HepG2 (cell line): ENCODE results near the gene ASB16. TPM values are rescaled to one million over a fixed set of nuclear protein-coding genes. Genes with fewer than 3 reads are reported as not detected.

Experiments
- DRAP1 ChIP-seq: IDR thresholded peaks from 2 replicates; pipeline ENCODE4 v1.6.1; 2016; ENCODE audit warnings: missing genetic modification reagents, missing compliant biosample characterization
- EP300 ChIP-seq, 3 experiments: sonication (generic) in 1 of 3; formaldehyde crosslinking in 1 of 3; IDR thresholded peaks; 2 replicates each; pipeline versions ENCODE4 v1.5.1 to v1.6.1; 2011 to 2020; ENCODE audit warnings: low read depth in 2 of 3, low read length in 2 of 3, borderline replicate concordance in 1 of 3, improper control_type of control experiment in 1 of 3, mild to moderate bottlenecking in 1 of 3, missing genetic modification reagents in 1 of 3, moderate library complexity in 1 of 3
- FOXO1 ChIP-seq: sonication (generic); formaldehyde crosslinking; IDR thresholded peaks from 2 replicates; pipeline ENCODE4 v1.4.0; 2020; ENCODE audit warnings: missing genetic modification reagents
- GLI4 ChIP-seq: sonication (generic); formaldehyde crosslinking; IDR thresholded peaks from 2 replicates; pipeline ENCODE4 v1.5.1; 2020; ENCODE audit warnings: missing genetic modification reagents, mild to moderate bottlenecking, moderate library complexity, borderline replicate concordance
- HOXA3 ChIP-seq: sonication (generic); formaldehyde crosslinking; IDR thresholded peaks from 2 replicates; pipeline ENCODE4 v1.5.0; 2020; ENCODE audit warnings: missing genetic modification reagents
- JUND ChIP-seq: sonication (generic); formaldehyde crosslinking; IDR thresholded peaks from 2 replicates; pipeline ENCODE4 v1.8.0; 2022; ENCODE audit warnings: mild to moderate bottlenecking, missing genetic modification reagents
- KAT2B ChIP-seq: fragments of 150-350 bp; IDR thresholded peaks from 2 replicates; pipeline ENCODE4 v1.6.1; 2014; ENCODE audit warnings: low read depth, low read length, borderline replicate concordance
- MED8 ChIP-seq: sonication (generic); formaldehyde crosslinking; IDR thresholded peaks from 2 replicates; pipeline ENCODE4 v1.8.1; 2023; ENCODE audit warnings: mild to moderate bottlenecking, missing genetic modification reagents; ENCODE audit not compliant: insufficient replicate concordance
- NKX3-1 ChIP-seq: sonication (generic); formaldehyde crosslinking; IDR thresholded peaks from 2 replicates; pipeline ENCODE4 v1.5.0; 2020; ENCODE audit warnings: missing genetic modification reagents
- NPAS2 ChIP-seq: sonication (generic); formaldehyde crosslinking; IDR thresholded peaks from 2 replicates; pipeline ENCODE4 v1.8.0; 2022; ENCODE audit warnings: mild to moderate bottlenecking, missing genetic modification reagents, borderline replicate concordance
- PAF1 ChIP-seq: IDR thresholded peaks from 2 replicates; pipeline ENCODE4 v1.6.1; 2016; ENCODE audit warnings: missing genetic modification reagents, missing compliant biosample characterization
- PTBP1 ChIP-seq: fragments of 200-400 bp; formaldehyde crosslinking; IDR thresholded peaks from 2 replicates; pipeline ENCODE4 v1.6.1; 2018; ENCODE audit warnings: low read length, low read depth; ENCODE audit not compliant: poor library complexity, severe bottlenecking
- U2AF1 ChIP-seq: fragments of 200-400 bp; formaldehyde crosslinking; optimal IDR thresholded peaks from 2 replicates; pipeline ENCODE3; 2017; ENCODE audit warnings: mild to moderate bottlenecking, low read depth, low read length
- ZBTB42 ChIP-seq: sonication (generic); formaldehyde crosslinking; IDR thresholded peaks from 2 replicates; pipeline ENCODE4 v1.5.0; 2020; ENCODE audit warnings: mild to moderate bottlenecking, missing genetic modification reagents
- ZC3H13 ChIP-seq: sonication (generic); formaldehyde crosslinking; IDR thresholded peaks from 2 replicates; pipeline ENCODE4 v1.8.1; 2023; ENCODE audit warnings: mild to moderate bottlenecking, missing genetic modification reagents, moderate library complexity
- ZNF34 ChIP-seq: sonication (generic); formaldehyde crosslinking; IDR thresholded peaks from 2 replicates; pipeline ENCODE4 v1.4.0; 2020; ENCODE audit warnings: mild to moderate bottlenecking, missing genetic modification reagents, borderline replicate concordance
- ZNF383 ChIP-seq: sonication (generic); formaldehyde crosslinking; IDR thresholded peaks from 2 replicates; pipeline ENCODE4 v1.4.0; 2020; ENCODE audit warnings: missing genetic modification reagents, mild to moderate bottlenecking, borderline replicate concordance
- ZNF451 ChIP-seq: sonication (generic); formaldehyde crosslinking; IDR thresholded peaks from 2 replicates; pipeline ENCODE4 v1.5.0; 2020; ENCODE audit warnings: mild to moderate bottlenecking, missing genetic modification reagents
- ZNF546 ChIP-seq: sonication (generic); formaldehyde crosslinking; conservative IDR thresholded peaks from 2 replicates; pipeline ENCODE4 v1.8.1; 2023; ENCODE audit warnings: mild to moderate bottlenecking, missing genetic modification reagents
- ZNF790 ChIP-seq: sonication (generic); formaldehyde crosslinking; IDR thresholded peaks from 2 replicates; pipeline ENCODE4 v1.8.0; 2022; ENCODE audit warnings: missing genetic modification reagents, mild to moderate bottlenecking, borderline replicate concordance
- polyA plus RNA-seq, 8 experiments: library from polyadenylated mRNA; depleted of rRNA in 3 of 8; stranded (reverse) in 7 of 8; unstranded in 1 of 8; fragments of >200 nt; fragmentation: Illumina TruSeq in 4 of 8; extraction: Trizol in 4 of 8; gene quantifications; 2 replicates each; pipeline versions ENCODE4 v1.2.1 to v1.2.3, GENCODE V29; 2011 to 2016; ENCODE audit warnings: low read depth in 4 of 8, missing spikeins in 1 of 8, mixed read lengths in 1 of 8; ENCODE audit not compliant: insufficient read depth in 1 of 8
- total RNA-seq, 5 experiments: library from RNA; depleted of rRNA; stranded (reverse); fragments of >200 nt; fragmentation: Illumina TruSeq; extraction: Trizol; gene quantifications; 2 replicates each; pipeline ENCODE4 v1.2.3, GENCODE V29; 2016; ENCODE audit warnings: low read depth in 1 of 5
- TF ChIP-seq, protein P1 (sequence below): sonication (generic); formaldehyde crosslinking; IDR thresholded peaks from 2 replicates; pipeline ENCODE4 v1.4.0; 2020; ENCODE audit warnings: missing genetic modification reagents
- TF ChIP-seq, protein P2 (sequence below): sonication (generic); formaldehyde crosslinking; IDR thresholded peaks from 2 replicates; pipeline ENCODE4 v1.4.0; 2020; ENCODE audit warnings: missing genetic modification reagents, borderline replicate concordance
- TF ChIP-seq, protein P3 (sequence below): sonication (generic); formaldehyde crosslinking; IDR thresholded peaks from 2 replicates; pipeline ENCODE4 v1.4.0; 2020; ENCODE audit warnings: missing genetic modification reagents

The ASB16 gene
- total and polyA plus RNA-seq, 2 of the 13 experiments (the other 11 are each of a cell fraction or from before 2014, with no cell fraction given): 0.07 TPM; not detected in 1

DNA sequence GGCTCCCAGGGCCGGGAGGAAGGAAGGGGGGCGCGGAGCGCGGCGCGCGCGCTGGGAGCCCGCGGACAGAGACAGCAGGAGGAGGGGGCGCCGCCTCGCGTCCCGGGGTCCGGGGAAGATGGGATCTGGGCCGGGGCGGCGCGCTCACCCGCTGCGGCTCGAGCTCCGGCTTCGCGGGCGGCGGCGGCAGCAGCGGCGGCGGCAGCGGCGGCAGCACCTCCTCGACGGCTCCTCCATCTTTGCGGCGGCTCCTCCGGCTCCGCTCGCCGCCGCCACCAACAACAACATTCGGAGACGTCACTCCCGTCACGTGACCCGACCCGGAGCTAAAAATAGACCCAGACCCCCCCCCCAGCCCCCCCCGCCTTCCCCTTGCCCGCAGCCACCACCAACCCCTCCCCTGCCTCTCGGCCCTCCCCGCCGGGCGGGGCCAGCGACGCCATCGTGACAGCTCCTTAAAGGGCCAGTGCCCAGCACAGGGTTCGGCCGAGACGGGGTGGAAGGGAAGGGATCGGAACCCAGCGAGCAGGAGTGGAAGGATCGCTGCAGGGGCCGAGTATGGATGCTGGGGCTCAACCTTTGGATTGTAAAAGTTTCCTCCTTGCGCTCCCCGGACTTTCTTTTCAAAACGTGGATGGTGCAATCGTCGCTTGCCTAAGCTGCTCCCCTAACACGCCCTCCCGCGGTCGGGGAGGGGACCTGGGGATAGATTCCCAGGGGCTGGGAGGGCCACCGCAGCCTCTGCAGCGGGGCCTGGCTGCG, 47.0 kb upstream of the ASB16 start, which contains the start of gene HDAC5 (continued):
- no peak for TF ChIP-seq GLI4 (CRISPR knock-in tag)
- TF ChIP-seq KAT2B: no peak
- TF ChIP-seq NPAS2 (CRISPR knock-in tag): no peak
- TF ChIP-seq EP300 (IDR thresholded peaks at IDR 0.05; ENCODE audit: low read depth in 2 of 2, low read length in 2 of 2): peak; percentile 32 to 51; a peak in 2 of 4 replicates
- TF ChIP-seq EP300 (CRISPR knock-in tag; IDR thresholded peaks at IDR 0.05; ENCODE audit: borderline replicate concordance): peak; percentile 30; the same call in 1 of the 2 replicates
- TF ChIP-seq ZNF790 (CRISPR knock-in tag): peak; percentile 82; the same call in 1 of the 2 replicates
- TF ChIP-seq, protein P1, sequence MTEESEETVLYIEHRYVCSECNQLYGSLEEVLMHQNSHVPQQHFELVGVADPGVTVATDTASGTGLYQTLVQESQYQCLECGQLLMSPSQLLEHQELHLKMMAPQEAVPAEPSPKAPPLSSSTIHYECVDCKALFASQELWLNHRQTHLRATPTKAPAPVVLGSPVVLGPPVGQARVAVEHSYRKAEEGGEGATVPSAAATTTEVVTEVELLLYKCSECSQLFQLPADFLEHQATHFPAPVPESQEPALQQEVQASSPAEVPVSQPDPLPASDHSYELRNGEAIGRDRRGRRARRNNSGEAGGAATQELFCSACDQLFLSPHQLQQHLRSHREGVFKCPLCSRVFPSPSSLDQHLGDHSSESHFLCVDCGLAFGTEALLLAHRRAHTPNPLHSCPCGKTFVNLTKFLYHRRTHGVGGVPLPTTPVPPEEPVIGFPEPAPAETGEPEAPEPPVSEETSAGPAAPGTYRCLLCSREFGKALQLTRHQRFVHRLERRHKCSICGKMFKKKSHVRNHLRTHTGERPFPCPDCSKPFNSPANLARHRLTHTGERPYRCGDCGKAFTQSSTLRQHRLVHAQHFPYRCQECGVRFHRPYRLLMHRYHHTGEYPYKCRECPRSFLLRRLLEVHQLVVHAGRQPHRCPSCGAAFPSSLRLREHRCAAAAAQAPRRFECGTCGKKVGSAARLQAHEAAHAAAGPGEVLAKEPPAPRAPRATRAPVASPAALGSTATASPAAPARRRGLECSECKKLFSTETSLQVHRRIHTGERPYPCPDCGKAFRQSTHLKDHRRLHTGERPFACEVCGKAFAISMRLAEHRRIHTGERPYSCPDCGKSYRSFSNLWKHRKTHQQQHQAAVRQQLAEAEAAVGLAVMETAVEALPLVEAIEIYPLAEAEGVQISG (CRISPR knock-in tag): peak; percentile 68
- TF ChIP-seq, protein P2, sequence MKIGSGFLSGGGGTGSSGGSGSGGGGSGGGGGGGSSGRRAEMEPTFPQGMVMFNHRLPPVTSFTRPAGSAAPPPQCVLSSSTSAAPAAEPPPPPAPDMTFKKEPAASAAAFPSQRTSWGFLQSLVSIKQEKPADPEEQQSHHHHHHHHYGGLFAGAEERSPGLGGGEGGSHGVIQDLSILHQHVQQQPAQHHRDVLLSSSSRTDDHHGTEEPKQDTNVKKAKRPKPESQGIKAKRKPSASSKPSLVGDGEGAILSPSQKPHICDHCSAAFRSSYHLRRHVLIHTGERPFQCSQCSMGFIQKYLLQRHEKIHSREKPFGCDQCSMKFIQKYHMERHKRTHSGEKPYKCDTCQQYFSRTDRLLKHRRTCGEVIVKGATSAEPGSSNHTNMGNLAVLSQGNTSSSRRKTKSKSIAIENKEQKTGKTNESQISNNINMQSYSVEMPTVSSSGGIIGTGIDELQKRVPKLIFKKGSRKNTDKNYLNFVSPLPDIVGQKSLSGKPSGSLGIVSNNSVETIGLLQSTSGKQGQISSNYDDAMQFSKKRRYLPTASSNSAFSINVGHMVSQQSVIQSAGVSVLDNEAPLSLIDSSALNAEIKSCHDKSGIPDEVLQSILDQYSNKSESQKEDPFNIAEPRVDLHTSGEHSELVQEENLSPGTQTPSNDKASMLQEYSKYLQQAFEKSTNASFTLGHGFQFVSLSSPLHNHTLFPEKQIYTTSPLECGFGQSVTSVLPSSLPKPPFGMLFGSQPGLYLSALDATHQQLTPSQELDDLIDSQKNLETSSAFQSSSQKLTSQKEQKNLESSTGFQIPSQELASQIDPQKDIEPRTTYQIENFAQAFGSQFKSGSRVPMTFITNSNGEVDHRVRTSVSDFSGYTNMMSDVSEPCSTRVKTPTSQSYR (CRISPR knock-in tag): no peak; the same call in 1 of the 2 replicates
- no peak for TF ChIP-seq PAF1 (CRISPR knock-in tag)
- no peak for TF ChIP-seq ZNF451 (CRISPR knock-in tag)
- TF ChIP-seq ZNF383 (CRISPR knock-in tag): 0 out of 2 replicates have a peak, but pooled peaks have one; percentile 40
- TF ChIP-seq DRAP1 (CRISPR knock-in tag): peak; percentile 96
- peak; percentile 66; the same call in 1 of the 2 replicates for TF ChIP-seq ZC3H13 (CRISPR knock-in tag)
- TF ChIP-seq NKX3-1 (CRISPR knock-in tag): no peak
- TF ChIP-seq U2AF1: no peak
- no peak for TF ChIP-seq ZBTB42 (CRISPR knock-in tag)
- TF ChIP-seq JUND: no peak
- TF ChIP-seq HOXA3 (CRISPR knock-in tag): peak; percentile 60; the same call in 1 of the 2 replicates
- TF ChIP-seq FOXO1 (CRISPR knock-in tag): peak; percentile 53
- TF ChIP-seq ZNF546 (CRISPR knock-in tag): no peak; the same call in 1 of the 2 replicates
- peak; percentile 46 for TF ChIP-seq MED8 (CRISPR knock-in tag)
- no peak for TF ChIP-seq ZNF34
- TF ChIP-seq, protein P3, sequence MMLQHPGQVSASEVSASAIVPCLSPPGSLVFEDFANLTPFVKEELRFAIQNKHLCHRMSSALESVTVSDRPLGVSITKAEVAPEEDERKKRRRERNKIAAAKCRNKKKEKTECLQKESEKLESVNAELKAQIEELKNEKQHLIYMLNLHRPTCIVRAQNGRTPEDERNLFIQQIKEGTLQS: peak; percentile 23; the same call in 1 of the 2 replicates
- peak; percentile 90 for TF ChIP-seq PTBP1
